ENCODE results near the gene TENM4. TPM values are rescaled to one million over a fixed set of nuclear protein-coding genes. Genes with fewer than 3 reads are reported as not detected.

Gene TENM4
- total and polyA plus RNA-seq, 2 of the 8 experiments (the other 6 are each of a cell fraction or from before 2014, with no cell fraction given): 3.5 to 7.2 TPM

GRCh38 chr11:79082907-79083306, 357.9 kb downstream of the TENM4 start:
- H3K4me3 ChIP-seq (ENCODE audit: extremely low read depth in 1 of 4, insufficient read depth in 2 of 4, low read depth in 3 of 4, low read length in 4 of 4): no peak overlapping the region
- no peaks in the 10 kb centered on the region for H3K23me2 ChIP-seq (ENCODE audit: low read depth, low read length)
- H3K14ac ChIP-seq (ENCODE audit: insufficient read length): no peak overlapping the region
- DNase-seq (ENCODE audit: low read depth in 1 of 2, low spot score in 2 of 2) (no peak), FAIRE-seq (no peak)
- no peak overlapping the region for H4K91ac ChIP-seq (replicated peaks; ENCODE audit: insufficient read length, low read length)
- H2BK12ac ChIP-seq (ENCODE audit: low read depth, low read length): no peak overlapping the region
- no peak overlapping the region for H3K4me2 ChIP-seq (ENCODE audit: insufficient read depth in 1 of 2, low read depth in 2 of 2, low read length in 2 of 2)
- no peak overlapping the region for H2BK15ac ChIP-seq (ENCODE audit: low read length)
- POLR2A ChIA-PET (ENCODE audit: partially characterized antibody): interaction anchor here (0.8 kb wide), 1 partner anchor 18 kb away, joined by 3 read pairs; no protein-coding TSS in a partner anchor
- no peak overlapping the region for H2BK20ac ChIP-seq (ENCODE audit: low read length)
- H4K20me1 ChIP-seq (replicated peaks in 1 of 2; ENCODE audit: control insufficient read depth in 1 of 2, insufficient read depth in 2 of 2, low read length in 2 of 2): no peaks in the 10 kb centered on the region
- H3K4ac ChIP-seq (replicated peaks; ENCODE audit: insufficient read length, low read depth, low read length): no peak overlapping the region
- H4K8ac ChIP-seq (ENCODE audit: extremely low read depth, insufficient read depth, low read length): no peak overlapping the region
- H3K79me2 ChIP-seq (ENCODE audit: control insufficient read depth in 1 of 2, insufficient read depth in 2 of 2, low read length in 2 of 2): no peaks in the 10 kb centered on the region
- no peak overlapping the region for H4K5ac ChIP-seq (ENCODE audit: insufficient read length, low read depth, low read length)
- H2AK5ac ChIP-seq (ENCODE audit: low read depth, low read length): no peak overlapping the region
- no peak overlapping the region for H3K9ac ChIP-seq (replicated peaks in 1 of 4; ENCODE audit: extremely low read depth in 1 of 4, low read depth in 3 of 4, low read length in 3 of 4)
- no peaks in the 10 kb centered on the region for H3K36me3 ChIP-seq (ENCODE audit: control insufficient read depth in 2 of 4, insufficient read depth in 4 of 4, low read length in 3 of 4)
- no peaks in the 10 kb centered on the region for H3K27me3 ChIP-seq (replicated peaks in 1 of 4; ENCODE audit: control insufficient read depth in 3 of 4, extremely low read depth in 1 of 4, insufficient read depth in 3 of 4, low read length in 3 of 4)
- no peak overlapping the region for H3K23ac ChIP-seq (ENCODE audit: insufficient read length)
- no peaks in the 10 kb centered on the region for H3K9me3 ChIP-seq (ENCODE audit: insufficient read depth in 2 of 2, low read depth in 1 of 2, low read length in 1 of 2)
- no peak overlapping the region for H3K18ac ChIP-seq (ENCODE audit: extremely low read depth, low read length)
- no peak overlapping the region for H2BK120ac ChIP-seq (replicated peaks; ENCODE audit: low read depth, low read length)
- no peak overlapping the region for H3K56ac ChIP-seq (replicated peaks; ENCODE audit: insufficient read length, low read depth, low read length)
- no peak overlapping the region for H3K27ac ChIP-seq (ENCODE audit: low read depth, low read length)
- CTCF ChIA-PET (ENCODE audit: partially characterized antibody): interaction anchor here (0.6 to 4.2 kb wide), 13 partner anchors 9 to 1417 kb away, joined by 3 to 37 read pairs (median 4); no protein-coding TSS in a partner anchor
- no peak overlapping the region for H2AFZ ChIP-seq (ENCODE audit: low read length)
- H2BK5ac ChIP-seq (ENCODE audit: low read depth, low read length): no peak overlapping the region
- peaks cover 5 to 10% (median 7%) of the 10 kb centered on the region in 4 experiments; a peak in 6 of 7 replicates for H3K4me1 ChIP-seq (replicated peaks in 1 of 4; ENCODE audit: control insufficient read depth in 3 of 4, insufficient read depth in 4 of 4, low read length in 3 of 4)
- 86% methylated on average over 7 of the region's 7 CpGs; no CpG with 5 or more reads in 1 of the 2 experiments for WGBS, 2 experiments (ENCODE audit: extremely low coverage in 1 of 2, insufficient coverage in 1 of 2, insufficient read length in 1 of 2, insufficient replicate concordance in 2 of 2, low coverage in 1 of 2, low lambda C conversion rate in 2 of 2, missing lambda C conversion rate in 1 of 2)
- no peaks in the 10 kb centered on the region for H3K79me1 ChIP-seq (ENCODE audit: low read depth, low read length)
- TF ChIP-seq HDAC6 (IDR thresholded peaks at IDR 0.05; ENCODE audit: low read depth, low read length): no peak
- no peak for TF ChIP-seq SP1 (IDR thresholded peaks at IDR 0.05; ENCODE audit: low read depth, low read length)
- no peak for TF ChIP-seq RAD21 (IDR thresholded peaks at IDR 0.05 in 1 of 2, conservative IDR thresholded peaks at IDR 0.05 in 1 of 2; ENCODE audit: low read depth in 2 of 2, low read length in 2 of 2)
- TF ChIP-seq NRF1 (IDR thresholded peaks at IDR 0.05; ENCODE audit: low read depth, low read length): no peak
- TF ChIP-seq JUN (IDR thresholded peaks at IDR 0.05; ENCODE audit: low read depth, low read length): no peak
- TF ChIP-seq TEAD4 (IDR thresholded peaks at IDR 0.05; ENCODE audit: low read depth, low read length): no peak
- TF ChIP-seq ATF3 (IDR thresholded peaks at IDR 0.05; ENCODE audit: insufficient read depth, low read depth, low read length): no peak
- TF ChIP-seq BRCA1 (IDR thresholded peaks at IDR 0.05; ENCODE audit: low read depth, low read length): no peak
- TF ChIP-seq KDM5A (IDR thresholded peaks at IDR 0.05; ENCODE audit: low read length): no peak
- no peak for TF ChIP-seq TCF12 (IDR thresholded peaks at IDR 0.05; ENCODE audit: low read depth, low read length)
- no peak for TF ChIP-seq YY1 (IDR thresholded peaks at IDR 0.05; ENCODE audit: low read depth, low read length)
- TF ChIP-seq JUND (IDR thresholded peaks at IDR 0.05; ENCODE audit: low read length): no peak
- no peak for TF ChIP-seq SIN3A (conservative IDR thresholded peaks at IDR 0.05 in 1 of 2, IDR thresholded peaks at IDR 0.05 in 1 of 2; ENCODE audit: low read depth in 1 of 2, low read length in 2 of 2)
- TF ChIP-seq CTBP2 (IDR thresholded peaks at IDR 0.05; ENCODE audit: borderline replicate concordance, insufficient read depth, insufficient read length, low read length): no peak
